ENCODE data around the gene MAP2K5.
"Not testable (repeated sequence)": the region's sequence is repeated elsewhere in the genome, so short reads cannot be mapped to it uniquely, and the experiment has no call there.

MAP2K5 gene

DNA sequence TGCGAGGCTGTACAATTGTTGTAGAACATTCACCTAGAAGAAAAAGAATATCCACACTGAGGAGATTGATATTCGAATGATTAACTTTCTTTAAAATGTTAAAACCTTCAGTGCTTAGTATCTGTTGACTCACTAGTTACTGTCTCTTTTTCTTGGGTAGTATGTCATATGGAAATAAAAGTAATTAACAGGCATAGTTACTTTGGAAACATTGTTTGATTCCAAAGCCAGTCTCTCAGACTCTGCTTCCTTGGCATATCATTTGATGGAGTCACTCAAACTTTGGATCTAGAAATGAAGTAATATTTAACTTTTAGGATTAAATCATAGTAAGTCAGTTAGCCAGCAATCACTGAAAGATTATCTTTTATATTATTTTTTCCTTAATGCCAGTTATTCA is 63.4 kb downstream of the MAP2K5 start:
- no peak for DNase-seq

- no peak for DNase-seq
Measured at GRCh38 chr15:67606742-67607141, 64.2 kb downstream of the MAP2K5 start.

DNA sequence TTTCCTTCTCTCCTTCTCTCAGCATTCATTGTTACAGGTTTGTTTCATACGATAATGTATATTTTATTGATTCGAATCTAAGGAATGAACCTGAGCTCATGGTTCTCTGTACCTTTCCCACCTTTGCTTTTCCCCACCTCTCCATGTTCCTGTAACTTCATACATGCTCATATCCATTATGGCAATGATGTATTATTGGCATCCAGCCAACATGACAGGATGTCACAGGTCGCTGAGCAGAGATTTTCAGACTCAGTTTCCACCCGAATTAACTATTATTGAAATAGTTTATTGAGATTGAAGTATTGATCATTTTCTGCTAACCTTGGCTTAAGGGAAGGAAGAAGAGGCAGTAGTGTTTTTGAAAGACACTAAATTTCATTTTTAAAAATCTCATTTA is 64.8 kb downstream of the MAP2K5 start:
- no peak for DNase-seq

- DNase-seq: no peak
Measured at GRCh38 chr15:67607959-67608637, 65.6 kb downstream of the MAP2K5 start.

- DNase-seq: no peak
Measured at GRCh38 chr15:67608638-67608959, 66.1 kb downstream of the MAP2K5 start.

GRCh38 chr15:67611370-67612369 is 69.2 kb downstream of the MAP2K5 start:
- no peak for DNase-seq

DNA sequence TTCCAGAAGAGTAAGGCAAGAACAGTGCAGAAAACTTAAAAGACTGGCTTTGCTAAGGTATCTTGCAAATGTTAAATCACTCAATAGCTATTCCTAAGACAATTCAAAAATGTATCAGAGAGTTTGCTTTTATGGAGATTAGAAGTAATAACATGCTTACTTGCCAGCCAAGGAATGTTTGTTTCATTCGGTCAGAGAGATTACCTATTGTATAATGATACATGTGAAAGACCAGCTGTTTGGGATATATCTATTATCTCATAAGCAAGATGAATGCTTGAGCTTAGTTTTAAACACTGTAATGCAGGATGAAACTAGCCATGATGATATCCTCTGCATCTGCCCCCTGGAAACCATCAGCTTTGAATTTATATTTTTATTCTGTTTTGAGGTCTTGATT is 70.7 kb downstream of the MAP2K5 start:
- DNase-seq: no peak

GRCh38 chr15:67613708-67614107 is 71.2 kb downstream of the MAP2K5 start:
- DNase-seq: no peak

GRCh38 chr15:67615131-67615534 is 72.6 kb downstream of the MAP2K5 start:
- DNase-seq: not testable (repeated sequence)

GRCh38 chr15:67618297-67618696 is 75.8 kb downstream of the MAP2K5 start:
- no peak for DNase-seq

DNA sequence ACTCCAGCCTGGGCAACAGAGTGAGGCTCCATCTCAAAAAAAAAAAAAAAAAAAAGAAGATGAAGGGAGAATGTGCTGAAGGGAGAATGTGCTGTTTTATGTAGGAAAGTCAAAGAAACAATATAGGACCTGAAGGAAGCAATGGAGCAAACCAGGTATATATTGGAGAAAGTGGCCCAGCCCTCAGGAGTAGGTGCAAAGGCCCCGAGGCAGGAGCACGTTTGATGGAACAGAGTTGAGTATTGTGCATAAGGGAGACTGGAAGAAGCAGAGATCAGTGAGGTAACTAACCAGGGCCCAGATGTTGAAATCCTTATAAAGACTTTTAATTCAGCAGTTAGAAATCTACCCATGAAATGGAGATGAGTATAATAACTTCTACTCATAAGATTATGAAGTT is 79.6 kb downstream of the MAP2K5 start:
- DNase-seq: no peak

GRCh38 chr15:67632261-67632660 is 89.8 kb downstream of the MAP2K5 start:
- no peak for DNase-seq

DNA sequence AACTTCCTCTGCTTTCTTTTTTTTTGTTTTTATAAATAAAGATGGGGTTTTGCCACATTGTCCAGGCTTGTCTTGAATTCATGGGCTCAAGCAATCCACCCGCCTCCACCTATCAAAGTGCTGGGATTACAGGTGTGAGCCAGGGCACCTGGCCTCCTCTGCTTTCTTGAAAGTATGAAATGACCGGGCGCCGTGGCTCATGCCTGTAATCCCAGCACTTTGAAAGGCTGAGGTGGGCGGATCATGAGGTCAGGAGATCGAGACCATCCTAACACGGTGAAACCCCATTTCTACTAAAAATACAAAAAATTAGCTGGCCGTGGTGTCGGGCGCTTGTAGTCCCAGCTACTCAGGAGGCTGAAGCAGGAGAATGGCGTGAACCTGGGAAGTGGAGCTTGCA is 93.4 kb downstream of the MAP2K5 start:
- DNase-seq: not testable (repeated sequence)

GRCh38 chr15:67639591-67639990 is 97.1 kb downstream of the MAP2K5 start:
- DNase-seq: no peak

DNA sequence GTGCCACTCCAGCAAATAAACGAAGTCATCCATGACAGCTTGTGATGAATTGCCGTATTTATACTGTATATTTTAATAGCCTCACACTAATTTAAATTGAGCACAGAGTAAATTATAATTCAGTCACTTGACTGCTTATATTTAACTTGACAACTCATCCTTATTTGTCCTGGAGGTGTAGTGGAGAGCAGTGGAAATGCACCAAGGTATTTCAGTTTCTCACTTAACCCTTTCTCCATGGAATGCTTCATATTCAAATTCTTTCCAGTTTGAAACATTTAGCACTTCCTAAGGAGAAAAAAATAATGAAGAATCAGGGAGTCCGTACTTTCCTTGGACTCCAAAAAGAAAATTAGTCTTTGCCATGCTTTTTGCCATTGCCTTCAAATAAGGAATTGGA is 99.0 kb downstream of the MAP2K5 start:
- DNase-seq: no peak

- DNase-seq: no peak
Measured at GRCh38 chr15:67646847-67647246, 104.3 kb downstream of the MAP2K5 start.

- DNase-seq: no peak
Measured at GRCh38 chr15:67652586-67652985, 110.1 kb downstream of the MAP2K5 start.

GRCh38 chr15:67660446-67660845 is 117.9 kb downstream of the MAP2K5 start:
- DNase-seq: no peak

GRCh38 chr15:67660874-67661606 is 118.5 kb downstream of the MAP2K5 start:
- DNase-seq: no peak

DNA sequence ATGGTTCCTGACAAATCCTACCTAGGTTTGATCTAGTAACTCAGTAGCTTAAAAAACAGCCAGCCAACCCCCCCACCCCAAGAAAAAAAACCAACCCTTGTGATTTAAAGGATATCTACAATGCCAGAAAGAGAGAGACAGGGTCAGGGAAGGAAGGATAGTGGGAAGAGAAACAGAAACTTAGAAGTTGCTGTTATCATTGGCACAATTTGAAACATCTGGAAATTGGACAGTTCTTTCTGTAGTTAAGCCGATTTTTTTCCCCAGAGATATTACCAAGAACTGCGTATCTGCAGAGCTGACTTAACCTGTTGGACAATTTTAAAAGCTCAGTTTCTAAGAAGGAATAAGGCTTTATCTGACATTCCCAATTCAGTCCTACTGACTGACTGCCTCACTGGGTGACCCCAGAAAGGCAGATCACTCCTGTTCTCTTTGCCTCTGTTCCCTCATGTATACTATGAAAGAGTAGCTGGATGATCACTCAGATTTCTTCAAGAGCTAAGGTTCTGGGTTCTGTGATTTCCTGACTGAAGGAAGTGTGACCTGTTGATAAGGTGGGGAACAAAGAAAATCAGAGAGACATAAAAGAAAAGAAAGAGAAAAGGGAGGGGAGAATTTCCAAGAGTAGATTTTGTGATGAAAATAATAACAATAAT is 128.3 kb downstream of the MAP2K5 start:
- no peak for DNase-seq

- not testable (repeated sequence) for DNase-seq
Measured at GRCh38 chr15:67672834-67673233, 130.3 kb downstream of the MAP2K5 start.

GRCh38 chr15:67674983-67675382 is 132.5 kb downstream of the MAP2K5 start:
- DNase-seq: no peak

- DNase-seq: no peak
Measured at GRCh38 chr15:67678089-67678488, 135.6 kb downstream of the MAP2K5 start.
